ENCODE results near the gene LSM4.
A peak's percentile ranks its signal among the peaks of the same experiment; 100 is the strongest.

LSM4 gene

GRCh38 chr19:18283338-18283737 is 39.5 kb downstream of the LSM4 start:
- no peak for TF ChIP-seq CTCF (IDR thresholded peaks at IDR 0.05; ENCODE audit: low read depth, low read length)
- Histone ChIP-seq H3K36me3 (peaks cover 17% of the 10 kb centered on the region), H3K4me3 (ENCODE audit: low read depth, low read length) (no peak overlapping the region), H3K9me3 (no peaks in the 10 kb centered on the region), H3K4me1 (peaks cover 9% of the 10 kb centered on the region), H3K27me3 (no peaks in the 10 kb centered on the region)
- DNase-seq: no peak

- H3K27me3 ChIP-seq: no peaks in the 10 kb centered on the region
- TF ChIP-seq CTCF (IDR thresholded peaks at IDR 0.05; ENCODE audit: low read depth, low read length): no peak
- peaks cover 9% of the 10 kb centered on the region for H3K4me1 ChIP-seq
- H3K36me3 ChIP-seq: peaks cover 22% of the 10 kb centered on the region
- no peak for DNase-seq
- H3K4me3 ChIP-seq (ENCODE audit: low read depth, low read length): peak overlapping the region; percentile 65
- H3K9me3 ChIP-seq: no peaks in the 10 kb centered on the region
Measured at GRCh38 chr19:18282788-18283141, 40.1 kb downstream of the LSM4 start.

GRCh38 chr19:18282021-18282787 is 40.7 kb downstream of the LSM4 start:
- no peaks in the 10 kb centered on the region for H3K27me3 ChIP-seq
- peaks cover 22% of the 10 kb centered on the region for H3K36me3 ChIP-seq
- H3K4me3 ChIP-seq (ENCODE audit: low read depth, low read length): peak overlapping the region; percentile 65
- no peaks in the 10 kb centered on the region for H3K9me3 ChIP-seq
- no peak for TF ChIP-seq CTCF (IDR thresholded peaks at IDR 0.05; ENCODE audit: low read depth, low read length)
- H3K4me1 ChIP-seq: peaks cover 9% of the 10 kb centered on the region
- no peak for DNase-seq

GRCh38 chr19:18281082-18282020 is 41.5 kb downstream of the LSM4 start, which contains the start of gene JUND:
Gene JUND (minus strand): TSS chr19:18281622. CDS start chr19:18281484, 138 bp downstream.
- Histone ChIP-seq H3K4me3 (ENCODE audit: low read depth, low read length) (peak within 1 kb of the TSS; percentile 96), H3K9me3 (no peaks in the 10 kb centered on the region), H3K27me3 (no peaks in the 10 kb centered on the region), H3K36me3 (peaks cover 22% of the 10 kb centered on the region), H3K4me1 (peaks cover 9% of the 10 kb centered on the region)
- DNase-seq: peak; percentile 99
- TF ChIP-seq CTCF (IDR thresholded peaks at IDR 0.05; ENCODE audit: low read depth, low read length): no peak

- Histone ChIP-seq H3K36me3 (peaks cover 22% of the 10 kb centered on the region), H3K9me3 (no peaks in the 10 kb centered on the region), H3K27me3 (no peaks in the 10 kb centered on the region), H3K4me1 (peaks cover 9% of the 10 kb centered on the region), H3K4me3 (ENCODE audit: low read depth, low read length) (peak overlapping the region; percentile 96)
- DNase-seq: peak; percentile 84
- no peak for TF ChIP-seq CTCF (IDR thresholded peaks at IDR 0.05; ENCODE audit: low read depth, low read length)
Measured at GRCh38 chr19:18280247-18281081, 42.4 kb downstream of the LSM4 start.

All from BE2C (cell line).